Nephron (organoid): Measurements from ENCODE around the gene B4GALNT2.

Experiments used
- H3K27ac Mint-ChIP-seq, 3 experiments: 2 replicates each; pipeline ENCODE4 v1.8.0; 2020; ENCODE audit warnings: mixed read lengths in 3 of 3, mild to moderate bottlenecking in 2 of 3, moderate library complexity in 1 of 3
- H3K27me3 Mint-ChIP-seq: 2 replicates; pipeline ENCODE4 v1.8.0; 2021; ENCODE audit warnings: low read depth, mild to moderate bottlenecking, moderate library complexity, mixed read lengths
- H3K36me3 Mint-ChIP-seq: 2 replicates; pipeline ENCODE4 v1.8.0; 2020; ENCODE audit warnings: low read depth, mixed read lengths
- H3K4me1 Mint-ChIP-seq: 2 replicates; pipeline ENCODE4 v1.8.0; 2020; ENCODE audit warnings: mixed read lengths
- H3K4me3 Mint-ChIP-seq, 3 experiments: 2 replicates each; pipeline ENCODE4 v1.8.0; 2020; ENCODE audit warnings: mild to moderate bottlenecking in 3 of 3, mixed read lengths in 3 of 3, moderate library complexity in 2 of 3
- H3K9me3 Mint-ChIP-seq: 2 replicates; pipeline ENCODE4 v1.8.0; 2020; ENCODE audit warnings: mixed read lengths
- TF ChIP-seq, protein P1 (sequence below), 3 experiments: fragments of 200-600 bp; sonication (generic); IDR thresholded peaks; one replicate each; pipeline ENCODE4 v1.5.0; 2021; ENCODE audit warnings: antibody characterized with exemption in 3 of 3; ENCODE audit not compliant: unreplicated experiment in 3 of 3

B4GALNT2 gene

GRCh38 chr17:49197346-49197998, 64.9 kb downstream of the B4GALNT2 start:
- no peak overlapping the region for H3K27ac Mint-ChIP-seq
- no peak overlapping the region for H3K4me3 Mint-ChIP-seq
- no peaks in the 10 kb centered on the region for H3K9me3 Mint-ChIP-seq
- no peaks in the 10 kb centered on the region for H3K36me3 Mint-ChIP-seq
- TF ChIP-seq, protein P1, sequence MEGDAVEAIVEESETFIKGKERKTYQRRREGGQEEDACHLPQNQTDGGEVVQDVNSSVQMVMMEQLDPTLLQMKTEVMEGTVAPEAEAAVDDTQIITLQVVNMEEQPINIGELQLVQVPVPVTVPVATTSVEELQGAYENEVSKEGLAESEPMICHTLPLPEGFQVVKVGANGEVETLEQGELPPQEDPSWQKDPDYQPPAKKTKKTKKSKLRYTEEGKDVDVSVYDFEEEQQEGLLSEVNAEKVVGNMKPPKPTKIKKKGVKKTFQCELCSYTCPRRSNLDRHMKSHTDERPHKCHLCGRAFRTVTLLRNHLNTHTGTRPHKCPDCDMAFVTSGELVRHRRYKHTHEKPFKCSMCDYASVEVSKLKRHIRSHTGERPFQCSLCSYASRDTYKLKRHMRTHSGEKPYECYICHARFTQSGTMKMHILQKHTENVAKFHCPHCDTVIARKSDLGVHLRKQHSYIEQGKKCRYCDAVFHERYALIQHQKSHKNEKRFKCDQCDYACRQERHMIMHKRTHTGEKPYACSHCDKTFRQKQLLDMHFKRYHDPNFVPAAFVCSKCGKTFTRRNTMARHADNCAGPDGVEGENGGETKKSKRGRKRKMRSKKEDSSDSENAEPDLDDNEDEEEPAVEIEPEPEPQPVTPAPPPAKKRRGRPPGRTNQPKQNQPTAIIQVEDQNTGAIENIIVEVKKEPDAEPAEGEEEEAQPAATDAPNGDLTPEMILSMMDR (IDR thresholded peaks at IDR 0.05; ENCODE audit: unreplicated experiment in 3 of 3), result no peak
- H3K27me3 Mint-ChIP-seq, result peaks cover 8% of the 10 kb centered on the region
- no peaks in the 10 kb centered on the region for H3K4me1 Mint-ChIP-seq

- no peaks in the 10 kb centered on the region for H3K36me3 Mint-ChIP-seq
- H3K4me1 Mint-ChIP-seq, result no peaks in the 10 kb centered on the region
- no peak overlapping the region for H3K27ac Mint-ChIP-seq
- H3K9me3 Mint-ChIP-seq, result no peaks in the 10 kb centered on the region
- H3K27me3 Mint-ChIP-seq, result peaks cover 9% of the 10 kb centered on the region
- TF ChIP-seq, protein P1 (IDR thresholded peaks at IDR 0.05; ENCODE audit: unreplicated experiment in 3 of 3), result no peak
- no peak overlapping the region for H3K4me3 Mint-ChIP-seq
Observed at GRCh38 chr17:49198211-49198610, 65.6 kb downstream of the B4GALNT2 start.

DNA sequence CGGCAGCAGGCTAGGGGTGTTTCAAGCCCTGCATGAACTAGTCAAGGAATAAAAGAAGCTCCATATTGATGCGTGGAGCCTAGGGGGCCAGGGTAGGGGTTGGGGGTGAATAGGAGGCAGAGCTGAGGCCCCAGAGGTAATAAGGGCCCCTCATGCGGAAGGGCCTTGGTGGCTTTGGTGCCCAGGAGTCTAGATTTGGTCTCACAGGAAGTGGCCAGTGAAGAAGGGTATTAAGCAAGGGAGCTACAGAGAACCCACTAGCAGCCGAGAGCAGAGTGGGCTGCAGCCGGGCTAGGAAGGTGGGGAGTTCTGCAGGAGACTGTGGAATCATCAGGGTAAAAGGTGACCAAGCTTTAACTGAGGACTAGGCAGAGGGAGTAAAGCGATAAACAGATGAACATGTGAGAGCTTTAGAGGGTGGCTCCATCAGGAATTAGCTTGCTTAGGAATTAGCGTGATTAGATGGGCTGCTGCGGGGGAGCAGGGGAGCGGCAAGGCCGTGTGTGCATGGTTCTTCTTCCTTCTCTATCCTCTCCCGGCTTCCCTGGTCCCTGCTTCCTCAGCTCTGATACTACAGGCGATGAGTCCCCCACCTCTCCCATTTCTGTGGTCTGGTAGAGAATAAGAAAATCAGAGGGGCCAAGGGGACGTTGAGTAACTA, 68.0 kb downstream of the B4GALNT2 start:
- no peak overlapping the region for H3K27ac Mint-ChIP-seq
- H3K27me3 Mint-ChIP-seq, result peaks cover 16% of the 10 kb centered on the region
- no peaks in the 10 kb centered on the region for H3K9me3 Mint-ChIP-seq
- H3K36me3 Mint-ChIP-seq, result no peaks in the 10 kb centered on the region
- H3K4me3 Mint-ChIP-seq, result no peak overlapping the region
- TF ChIP-seq, protein P1 (IDR thresholded peaks at IDR 0.05; ENCODE audit: unreplicated experiment in 3 of 3), result no peak
- no peaks in the 10 kb centered on the region for H3K4me1 Mint-ChIP-seq

DNA sequence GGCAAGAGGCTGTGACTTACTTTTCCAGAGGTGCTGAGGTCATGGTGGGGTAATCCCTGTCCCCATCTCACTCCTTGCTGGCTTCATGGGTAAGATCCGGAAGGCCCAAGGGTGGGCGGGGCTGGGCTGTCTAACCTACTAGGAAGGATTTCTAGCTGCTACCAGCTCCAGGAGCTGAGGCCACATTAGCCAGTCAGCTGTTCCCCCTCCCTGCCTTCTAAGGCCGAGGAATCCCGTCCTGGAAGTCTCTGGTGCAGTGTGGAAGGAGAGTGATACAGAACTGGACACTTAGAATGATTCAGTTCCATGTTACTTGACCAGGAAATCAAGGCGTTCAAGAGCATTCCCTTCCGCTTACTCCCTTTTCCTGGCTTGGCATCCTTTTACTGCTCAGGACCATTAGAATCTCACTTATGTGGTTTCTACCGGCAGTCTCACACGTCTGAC, 68.9 kb downstream of the B4GALNT2 start:
- Mint-ChIP-seq H3K4me1 (no peaks in the 10 kb centered on the region), H3K4me3 (no peak overlapping the region), H3K9me3 (no peaks in the 10 kb centered on the region), H3K27ac (no peak overlapping the region), H3K27me3 (peaks cover 16% of the 10 kb centered on the region), H3K36me3 (no peaks in the 10 kb centered on the region)
- TF ChIP-seq, protein P1 (IDR thresholded peaks at IDR 0.05; ENCODE audit: unreplicated experiment in 3 of 3), result no peak

DNA sequence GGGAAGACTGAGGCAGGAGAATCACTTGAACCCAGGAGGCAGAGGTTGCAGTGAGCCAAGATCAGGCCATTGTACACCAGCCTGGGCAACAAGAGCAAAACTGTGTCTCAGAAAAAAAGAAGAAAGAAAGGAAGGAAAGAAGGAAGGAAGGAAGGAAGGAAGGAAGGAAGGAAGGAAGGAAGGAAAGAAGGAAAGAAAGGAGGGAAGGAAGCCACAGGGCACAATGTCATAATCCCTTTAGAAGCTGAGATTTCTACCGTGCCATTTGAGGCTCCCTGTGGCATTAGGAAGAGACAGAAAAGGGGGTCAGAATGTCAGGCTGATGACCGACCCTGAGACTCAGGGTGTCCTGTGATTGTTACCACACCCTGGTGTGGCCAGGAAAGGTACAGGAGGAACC, 71.2 kb downstream of the B4GALNT2 start:
- Mint-ChIP-seq H3K36me3 (no peaks in the 10 kb centered on the region), H3K27me3 (peaks cover 18% of the 10 kb centered on the region), H3K4me3 (no peak overlapping the region), H3K9me3 (no peaks in the 10 kb centered on the region), H3K27ac (no peak overlapping the region), H3K4me1 (no peaks in the 10 kb centered on the region)
- TF ChIP-seq, protein P1 (IDR thresholded peaks at IDR 0.05; ENCODE audit: unreplicated experiment in 3 of 3), result no peak

GRCh38 chr17:49204516-49204915, 71.9 kb downstream of the B4GALNT2 start:
- no peak overlapping the region for H3K4me3 Mint-ChIP-seq
- H3K9me3 Mint-ChIP-seq, result no peaks in the 10 kb centered on the region
- no peak overlapping the region for H3K27ac Mint-ChIP-seq
- H3K4me1 Mint-ChIP-seq, result no peaks in the 10 kb centered on the region
- peaks cover 23% of the 10 kb centered on the region for H3K27me3 Mint-ChIP-seq
- no peaks in the 10 kb centered on the region for H3K36me3 Mint-ChIP-seq
- TF ChIP-seq, protein P1 (IDR thresholded peaks at IDR 0.05; ENCODE audit: unreplicated experiment in 3 of 3), result no peak
